Mammary microvascular endothelial cell (primary cell): ENCODE data around the gene MED20. TPM values are rescaled to one million over a fixed set of nuclear protein-coding genes. Genes with fewer than 3 reads are reported as not detected.

ENCODE experiments used
- total RNA-seq: library from RNA; depleted of rRNA; stranded (reverse); fragments of >200 nt; gene quantifications from 2 replicates; pipeline ENCODE4 v1.2.3, GENCODE V29; 2015

The MED20 gene, protein sequence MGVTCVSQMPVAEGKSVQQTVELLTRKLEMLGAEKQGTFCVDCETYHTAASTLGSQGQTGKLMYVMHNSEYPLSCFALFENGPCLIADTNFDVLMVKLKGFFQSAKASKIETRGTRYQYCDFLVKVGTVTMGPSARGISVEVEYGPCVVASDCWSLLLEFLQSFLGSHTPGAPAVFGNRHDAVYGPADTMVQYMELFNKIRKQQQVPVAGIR
- total RNA-seq: 25.0 TPM in 2 replicates

GRCh38 chr6:41920921-41921711 lies at the start of gene MED20, which contains the start of gene BYSL:
MED20 (minus strand) TSS chr6:41921139; CDS start chr6:41921018, 121 bp downstream.
BYSL (plus strand) TSS chr6:41921499; CDS start chr6:41921563, 64 bp downstream.

DNA sequence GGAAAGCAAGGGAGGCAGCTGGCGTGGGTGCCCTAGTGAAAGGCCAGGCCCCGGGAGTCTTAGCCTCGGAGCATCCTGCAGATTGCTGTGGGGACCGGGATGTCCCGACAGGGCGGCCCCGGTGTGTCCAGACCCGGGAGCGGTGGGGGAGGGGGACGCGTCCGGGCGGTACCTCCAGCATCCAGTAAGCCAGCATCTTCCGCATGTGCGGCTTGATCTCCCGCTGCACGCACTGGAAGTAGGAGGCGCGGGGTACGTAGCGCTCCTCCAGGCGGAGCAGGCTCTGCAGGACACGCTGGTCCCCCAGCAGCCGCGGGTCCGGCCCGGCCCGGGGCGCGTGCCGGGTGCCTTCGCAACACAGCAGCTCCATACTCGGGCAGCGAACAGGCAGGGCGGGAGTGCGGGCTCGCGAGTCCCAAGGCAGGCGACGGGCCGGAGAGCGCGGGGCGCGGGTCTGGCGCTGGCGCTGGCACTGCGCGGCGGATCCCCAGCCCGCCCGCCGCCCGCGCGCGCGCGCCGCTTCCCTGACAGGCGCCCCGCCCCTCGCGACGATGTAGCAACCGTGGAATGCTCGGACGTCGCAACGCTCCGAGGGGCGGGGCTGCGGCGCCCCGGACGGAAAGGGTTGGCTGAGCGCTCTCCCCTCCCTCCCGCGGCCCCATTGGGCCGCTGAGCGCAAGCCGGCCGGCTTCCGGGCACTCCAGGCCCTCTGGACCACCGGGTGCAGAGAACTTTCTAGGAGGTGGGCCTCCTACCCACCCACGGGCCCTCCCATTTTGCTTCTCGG lies 20.5 kb upstream of the MED20 start, which contains the start of gene CCND3:
TSS of gene CCND3 (minus strand) at position 529 of the 787 bp plus-strand sequence. CDS start at position 370, 159 bp downstream.

DNA sequence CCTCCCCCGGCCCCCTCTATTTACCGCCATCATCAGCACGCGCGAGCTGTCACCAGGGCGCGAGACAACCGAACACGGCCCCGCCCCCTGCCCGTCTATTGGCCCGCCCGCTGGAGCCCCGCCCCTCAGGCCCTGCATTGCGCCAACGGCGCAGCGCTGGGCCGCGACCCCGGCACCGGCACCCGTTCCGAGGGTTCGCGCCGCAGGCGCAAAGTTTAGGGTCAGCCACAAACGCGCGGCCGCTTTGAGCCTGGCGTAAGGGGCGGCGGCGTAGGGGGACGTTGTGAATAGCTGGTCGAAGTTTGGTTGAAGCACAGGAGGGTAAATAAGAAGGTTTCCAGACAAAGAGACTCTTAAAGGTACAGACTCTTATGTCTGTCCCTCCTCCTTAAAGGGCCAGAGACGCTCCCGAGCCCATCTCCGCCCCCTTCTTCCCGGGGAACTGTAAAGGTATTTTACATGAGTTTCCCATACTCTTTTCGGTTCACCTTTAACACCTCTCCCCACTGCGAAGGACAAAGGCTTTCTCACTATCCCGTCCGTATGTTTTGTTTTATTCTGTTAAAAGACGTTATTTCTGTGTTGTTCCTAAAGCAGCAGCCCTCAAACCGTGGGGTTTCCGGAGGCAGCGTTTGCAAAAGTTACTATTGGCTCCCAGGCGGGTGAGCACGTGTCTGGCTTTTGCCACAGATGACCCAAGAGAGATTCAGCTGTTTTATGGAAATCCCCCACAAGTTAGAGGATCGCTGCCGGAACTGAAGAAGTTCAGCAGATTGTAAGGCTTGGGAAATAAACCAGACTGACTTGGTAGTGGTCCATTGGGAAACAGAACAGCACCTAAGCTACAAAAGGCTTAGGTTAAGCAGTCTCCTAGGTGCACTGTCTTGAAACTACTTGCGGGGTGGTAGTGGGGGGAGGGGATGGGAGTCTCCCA lies 25.4 kb downstream of the MED20 start, which contains the start of gene USP49:
TSS of gene USP49 (minus strand) at position 76 of the 934 bp plus-strand sequence. CDS start 88,392 bp downstream, outside the sequence.

Other genes starting within 250 kb of the MED20 start
- gene TFEB, start 185.5 kb downstream of the MED20 start, total RNA-seq: 2.3 and 3.4 TPM in 2 replicates
- not detected in 2 replicates for gene PGC, start 173.7 kb downstream of the MED20 start, total RNA-seq
- gene FRS3, start 141.2 kb downstream of the MED20 start, total RNA-seq: 1.5 and 2.0 TPM in 2 replicates
- 1.0 and 1.3 TPM in 2 replicates for gene PRICKLE4, start 140.4 kb downstream of the MED20 start, total RNA-seq
- 313 and 322 TPM in 2 replicates for gene TOMM6, start 133.4 kb downstream of the MED20 start, total RNA-seq
- gene USP49, start 25.8 kb downstream of the MED20 start, total RNA-seq: 1.8 and 1.9 TPM in 2 replicates
- gene BYSL, start 360 bp upstream of the MED20 start, total RNA-seq: 10.3 and 14.3 TPM in 2 replicates
- gene CCND3, start 20.7 kb upstream of the MED20 start, total RNA-seq: 124 and 135 TPM in 2 replicates
- gene TAF8, start 129.4 kb upstream of the MED20 start, total RNA-seq: 14.2 and 23.0 TPM in 2 replicates
- 0.07 and 0.10 TPM in 2 replicates for gene C6orf132, start 221.5 kb upstream of the MED20 start, total RNA-seq